GM12878 (cell line): ENCODE results near the gene MMP11.

Experiments
- CBX3 ChIP-seq: fragments of 200-600 bp; sonication (generic); IDR thresholded peaks from 2 replicates; pipeline ENCODE4 v1.6.1; 2016; ENCODE audit warnings: low read depth, borderline replicate concordance
- CREM ChIP-seq: IDR thresholded peaks from 2 replicates; pipeline ENCODE4 v1.6.1; 2014; ENCODE audit warnings: antibody characterized with exemption, low read depth
- CTCF ChIP-seq, 3 experiments: IDR thresholded peaks in 2 of 3; conservative IDR thresholded peaks in 1 of 3; 2 replicates each; pipeline ENCODE4 v1.5.1; 2011; ENCODE audit warnings: low read depth in 3 of 3, low read length in 3 of 3, mild to moderate bottlenecking in 3 of 3, control low read depth in 2 of 3, moderate library complexity in 2 of 3, inconsistent platforms in 1 of 3, mixed read lengths in 1 of 3; ENCODE audit not compliant: control insufficient read depth in 2 of 3, insufficient read depth in 1 of 3; ENCODE audit errors: extremely low read depth in 1 of 3
- EGR1 ChIP-seq, 2 experiments: IDR thresholded peaks; 1 replicate in 1 of 2; 2 replicates in 1 of 2; pipeline ENCODE4 v1.6.1; 2011 to 2012; ENCODE audit warnings: low read depth in 2 of 2, low read length in 2 of 2, borderline replicate concordance in 1 of 2, mild to moderate bottlenecking in 1 of 2, moderate library complexity in 1 of 2
- MTA3 ChIP-seq: IDR thresholded peaks from 2 replicates; pipeline ENCODE4 v1.6.1; 2012; ENCODE audit warnings: low read length, inconsistent platforms, borderline replicate concordance
- RCOR1 ChIP-seq: conservative IDR thresholded peaks from 2 replicates; pipeline ENCODE4 v1.6.1; 2012; ENCODE audit warnings: low read depth, low read length, improper control_type of control experiment
- SP1 ChIP-seq: IDR thresholded peaks from one replicate; pipeline ENCODE4 v1.6.1; 2011; ENCODE audit warnings: low read depth, low read length
- ZNF24 ChIP-seq: fragments of 450-650 bp; IDR thresholded peaks from 2 replicates; pipeline ENCODE4 v1.6.1; 2017; ENCODE audit warnings: antibody characterized with exemption, mild to moderate bottlenecking
- TF ChIP-seq, protein P1 (sequence below): fragments of 450-650 bp; IDR thresholded peaks from 2 replicates; pipeline ENCODE4 v1.6.1; 2018; ENCODE audit warnings: borderline replicate concordance, mild to moderate bottlenecking; ENCODE audit not compliant: partially characterized antibody
- TF ChIP-seq, protein P2 (sequence below): IDR thresholded peaks from 2 replicates; pipeline ENCODE4 v1.6.1; 2012; ENCODE audit warnings: mild to moderate bottlenecking, low read depth, low read length

DNA sequence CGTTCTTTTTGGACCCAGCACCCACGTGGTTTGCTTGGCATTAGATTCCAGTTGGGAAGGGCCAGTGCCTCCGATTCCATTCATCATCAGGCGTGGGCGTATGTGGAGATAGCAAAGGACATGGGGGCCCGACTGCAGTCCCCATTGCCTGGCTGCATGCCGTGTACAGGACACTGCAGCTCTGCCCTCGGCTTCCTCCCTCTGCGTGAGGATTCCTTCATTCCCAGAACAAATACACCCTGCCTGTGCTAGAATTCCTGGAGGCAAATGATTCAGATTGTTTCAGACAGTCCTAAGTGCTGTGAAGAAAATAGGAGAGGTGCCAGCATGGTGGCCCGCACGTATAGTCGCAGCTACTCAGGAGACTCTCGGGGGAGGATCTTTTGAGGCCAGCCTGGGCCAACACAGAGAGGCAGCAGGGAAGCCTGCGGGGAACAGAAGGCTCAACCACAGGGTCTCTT is 50.7 kb downstream of the MMP11 start:
- TF ChIP-seq CTCF (IDR thresholded peaks at IDR 0.05 in 2 of 3, conservative IDR thresholded peaks at IDR 0.05 in 1 of 3; ENCODE audit: control insufficient read depth in 2 of 3, extremely low read depth in 1 of 3, insufficient read depth in 1 of 3, low read depth in 3 of 3, low read length in 3 of 3), result no peak
- no peak for TF ChIP-seq RCOR1
- TF ChIP-seq ZNF24, result no peak
- TF ChIP-seq, protein P1, sequence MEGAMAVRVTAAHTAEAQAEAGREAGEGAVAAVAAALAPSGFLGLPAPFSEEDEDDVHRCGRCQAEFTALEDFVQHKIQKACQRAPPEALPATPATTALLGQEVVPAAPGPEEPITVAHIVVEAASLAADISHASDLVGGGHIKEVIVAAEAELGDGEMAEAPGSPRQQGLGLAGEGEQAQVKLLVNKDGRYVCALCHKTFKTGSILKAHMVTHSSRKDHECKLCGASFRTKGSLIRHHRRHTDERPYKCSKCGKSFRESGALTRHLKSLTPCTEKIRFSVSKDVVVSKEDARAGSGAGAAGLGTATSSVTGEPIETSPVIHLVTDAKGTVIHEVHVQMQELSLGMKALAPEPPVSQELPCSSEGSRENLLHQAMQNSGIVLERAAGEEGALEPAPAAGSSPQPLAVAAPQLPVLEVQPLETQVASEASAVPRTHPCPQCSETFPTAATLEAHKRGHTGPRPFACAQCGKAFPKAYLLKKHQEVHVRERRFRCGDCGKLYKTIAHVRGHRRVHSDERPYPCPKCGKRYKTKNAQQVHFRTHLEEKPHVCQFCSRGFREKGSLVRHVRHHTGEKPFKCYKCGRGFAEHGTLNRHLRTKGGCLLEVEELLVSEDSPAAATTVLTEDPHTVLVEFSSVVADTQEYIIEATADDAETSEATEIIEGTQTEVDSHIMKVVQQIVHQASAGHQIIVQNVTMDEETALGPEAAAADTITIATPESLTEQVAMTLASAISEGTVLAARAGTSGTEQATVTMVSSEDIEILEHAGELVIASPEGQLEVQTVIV, result no peak
- no peak for TF ChIP-seq EGR1 (IDR thresholded peaks at IDR 0.05; ENCODE audit: borderline replicate concordance in 1 of 2, low read depth in 2 of 2, low read length in 2 of 2)
- TF ChIP-seq, protein P2, sequence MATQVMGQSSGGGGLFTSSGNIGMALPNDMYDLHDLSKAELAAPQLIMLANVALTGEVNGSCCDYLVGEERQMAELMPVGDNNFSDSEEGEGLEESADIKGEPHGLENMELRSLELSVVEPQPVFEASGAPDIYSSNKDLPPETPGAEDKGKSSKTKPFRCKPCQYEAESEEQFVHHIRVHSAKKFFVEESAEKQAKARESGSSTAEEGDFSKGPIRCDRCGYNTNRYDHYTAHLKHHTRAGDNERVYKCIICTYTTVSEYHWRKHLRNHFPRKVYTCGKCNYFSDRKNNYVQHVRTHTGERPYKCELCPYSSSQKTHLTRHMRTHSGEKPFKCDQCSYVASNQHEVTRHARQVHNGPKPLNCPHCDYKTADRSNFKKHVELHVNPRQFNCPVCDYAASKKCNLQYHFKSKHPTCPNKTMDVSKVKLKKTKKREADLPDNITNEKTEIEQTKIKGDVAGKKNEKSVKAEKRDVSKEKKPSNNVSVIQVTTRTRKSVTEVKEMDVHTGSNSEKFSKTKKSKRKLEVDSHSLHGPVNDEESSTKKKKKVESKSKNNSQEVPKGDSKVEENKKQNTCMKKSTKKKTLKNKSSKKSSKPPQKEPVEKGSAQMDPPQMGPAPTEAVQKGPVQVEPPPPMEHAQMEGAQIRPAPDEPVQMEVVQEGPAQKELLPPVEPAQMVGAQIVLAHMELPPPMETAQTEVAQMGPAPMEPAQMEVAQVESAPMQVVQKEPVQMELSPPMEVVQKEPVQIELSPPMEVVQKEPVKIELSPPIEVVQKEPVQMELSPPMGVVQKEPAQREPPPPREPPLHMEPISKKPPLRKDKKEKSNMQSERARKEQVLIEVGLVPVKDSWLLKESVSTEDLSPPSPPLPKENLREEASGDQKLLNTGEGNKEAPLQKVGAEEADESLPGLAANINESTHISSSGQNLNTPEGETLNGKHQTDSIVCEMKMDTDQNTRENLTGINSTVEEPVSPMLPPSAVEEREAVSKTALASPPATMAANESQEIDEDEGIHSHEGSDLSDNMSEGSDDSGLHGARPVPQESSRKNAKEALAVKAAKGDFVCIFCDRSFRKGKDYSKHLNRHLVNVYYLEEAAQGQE, result no peak
- TF ChIP-seq SP1, result no peak
- no peak for TF ChIP-seq CBX3
- no peak for TF ChIP-seq CREM
- TF ChIP-seq MTA3, result no peak
